Neural crest cell (in vitro differentiated cells): ENCODE data around the gene DPH2. TPM values are rescaled to one million over a fixed set of nuclear protein-coding genes. Genes with fewer than 3 reads are reported as not detected.
A peak's percentile ranks its signal among the peaks of the same experiment; 100 is the strongest.

ENCODE experiments used
- DNase-seq: peaks from one replicate; pipeline ENCODE4 v3.0.0; 2021; ENCODE audit warnings: low read depth, mixed read lengths, low spot score
- H3K27ac Mint-ChIP-seq: one replicate; pipeline ENCODE4 v1.8.0; 2021; ENCODE audit warnings: mild to moderate bottlenecking, mixed read lengths; ENCODE audit not compliant: unreplicated experiment
- H3K27me3 Mint-ChIP-seq: 2 replicates; pipeline ENCODE4 v1.8.0; 2021; ENCODE audit warnings: low read depth, mild to moderate bottlenecking, mixed read lengths
- H3K36me3 Mint-ChIP-seq: 2 replicates; pipeline ENCODE4 v1.8.0; 2021; ENCODE audit warnings: low read depth, mild to moderate bottlenecking, mixed read lengths
- H3K4me1 Mint-ChIP-seq: 2 replicates; pipeline ENCODE4 v1.8.0; 2021; ENCODE audit warnings: mixed read lengths
- H3K4me3 Mint-ChIP-seq: one replicate; pipeline ENCODE4 v1.8.0; 2021; ENCODE audit warnings: mild to moderate bottlenecking, mixed read lengths
- H3K9me3 Mint-ChIP-seq: 2 replicates; pipeline ENCODE4 v1.8.0; 2021; ENCODE audit warnings: mixed read lengths
- total RNA-seq: library from RNA; stranded (reverse); gene quantifications from 2 replicates; pipeline ENCODE4 v1.2.1, GENCODE V29; 2021
- TF ChIP-seq, protein P1 (sequence below): fragments of 200-600 bp; sonication (generic); conservative IDR thresholded peaks from 2 replicates; pipeline ENCODE4 v1.5.0; 2021; ENCODE audit warnings: antibody characterized with exemption, mild to moderate bottlenecking

DPH2 gene
- total RNA-seq, 1 donor from 2014 or later: 34.4 TPM

DNA sequence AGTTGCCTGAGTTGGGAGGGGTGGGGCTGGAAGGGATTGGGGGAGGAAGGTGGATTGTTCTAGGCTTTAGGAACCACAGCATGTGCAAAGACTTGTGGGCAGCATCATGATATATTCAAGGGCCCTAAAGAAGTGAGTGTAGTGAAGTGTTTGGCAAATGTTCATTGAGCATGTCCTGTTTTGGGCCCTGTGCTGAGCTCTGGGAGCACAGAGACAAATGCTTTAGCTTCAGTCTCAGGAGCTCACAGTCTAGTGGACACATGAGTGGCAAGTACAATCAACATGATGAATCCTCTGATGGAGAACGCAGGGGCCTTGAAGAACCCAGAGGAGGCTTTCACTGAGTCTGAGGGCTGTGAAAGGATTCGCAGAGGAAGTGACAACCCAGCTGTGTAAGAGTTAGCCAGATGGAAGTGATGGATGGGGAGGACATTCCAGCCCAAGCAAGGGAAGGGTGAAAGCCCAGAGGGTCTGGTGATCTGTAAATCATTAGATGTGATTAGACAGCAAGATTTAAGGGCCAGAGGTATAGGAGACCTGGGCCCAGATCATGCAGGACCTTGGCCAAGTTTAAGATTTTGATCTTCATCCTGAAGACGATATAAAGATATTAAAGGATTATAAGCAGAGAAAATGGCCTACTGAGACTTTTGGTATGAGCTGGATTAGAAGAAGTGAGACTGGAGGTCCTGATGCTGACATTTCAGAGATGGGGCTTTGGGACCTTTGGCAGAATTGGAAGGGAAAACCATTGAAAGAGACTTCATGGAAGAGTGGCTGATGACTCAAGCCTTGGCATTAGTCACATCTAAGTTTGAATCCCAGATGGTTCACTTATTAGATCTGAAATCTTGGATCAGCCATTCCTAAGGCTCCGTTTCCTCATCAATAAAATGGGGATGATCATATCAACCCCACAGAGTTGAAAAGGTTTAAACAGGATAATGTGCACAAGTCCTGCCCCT lies 18.5 kb upstream of the DPH2 start:
- Mint-ChIP-seq H3K9me3 (no peaks in the 10 kb centered on the region), H3K4me1 (peaks cover 24% of the 10 kb centered on the region), H3K4me3 (peak overlapping the region; percentile 57), H3K27me3 (no peaks in the 10 kb centered on the region), H3K36me3 (peaks cover 4% of the 10 kb centered on the region), H3K27ac (no peak overlapping the region)
- DNase-seq: no peak
- TF ChIP-seq, protein P1, sequence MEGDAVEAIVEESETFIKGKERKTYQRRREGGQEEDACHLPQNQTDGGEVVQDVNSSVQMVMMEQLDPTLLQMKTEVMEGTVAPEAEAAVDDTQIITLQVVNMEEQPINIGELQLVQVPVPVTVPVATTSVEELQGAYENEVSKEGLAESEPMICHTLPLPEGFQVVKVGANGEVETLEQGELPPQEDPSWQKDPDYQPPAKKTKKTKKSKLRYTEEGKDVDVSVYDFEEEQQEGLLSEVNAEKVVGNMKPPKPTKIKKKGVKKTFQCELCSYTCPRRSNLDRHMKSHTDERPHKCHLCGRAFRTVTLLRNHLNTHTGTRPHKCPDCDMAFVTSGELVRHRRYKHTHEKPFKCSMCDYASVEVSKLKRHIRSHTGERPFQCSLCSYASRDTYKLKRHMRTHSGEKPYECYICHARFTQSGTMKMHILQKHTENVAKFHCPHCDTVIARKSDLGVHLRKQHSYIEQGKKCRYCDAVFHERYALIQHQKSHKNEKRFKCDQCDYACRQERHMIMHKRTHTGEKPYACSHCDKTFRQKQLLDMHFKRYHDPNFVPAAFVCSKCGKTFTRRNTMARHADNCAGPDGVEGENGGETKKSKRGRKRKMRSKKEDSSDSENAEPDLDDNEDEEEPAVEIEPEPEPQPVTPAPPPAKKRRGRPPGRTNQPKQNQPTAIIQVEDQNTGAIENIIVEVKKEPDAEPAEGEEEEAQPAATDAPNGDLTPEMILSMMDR: no peak

DNA sequence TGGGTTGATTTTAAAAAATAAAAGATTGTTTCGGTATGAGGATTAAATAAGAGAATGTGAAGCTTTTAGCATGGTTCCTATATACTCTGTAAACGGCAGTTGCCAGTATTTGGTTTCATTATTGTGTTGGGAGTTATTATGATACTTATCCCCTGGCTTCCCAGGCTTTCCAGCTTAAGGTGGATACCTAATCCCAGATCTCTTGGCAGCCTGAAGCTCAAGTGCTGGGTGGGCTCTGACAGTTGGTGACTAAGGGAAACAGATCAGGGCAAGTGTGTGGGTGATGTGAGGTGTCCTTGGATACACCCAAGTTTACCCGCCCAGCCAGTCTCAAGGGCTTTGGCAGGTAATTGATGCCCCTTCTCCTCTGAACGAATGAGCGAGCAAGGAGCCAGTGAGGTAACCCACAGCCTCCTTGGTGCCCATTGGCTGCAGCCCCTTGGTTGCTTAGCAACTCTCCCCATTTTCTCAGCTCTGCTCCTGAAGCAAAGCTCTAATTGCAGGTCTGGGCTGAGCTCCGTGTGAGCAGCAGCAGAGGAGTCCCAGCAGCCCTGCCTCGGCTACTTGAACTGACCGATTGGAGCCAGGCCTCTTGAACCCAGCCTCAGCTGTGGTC lies 17.0 kb upstream of the DPH2 start:
- Mint-ChIP-seq H3K9me3 (no peaks in the 10 kb centered on the region), H3K4me3 (no peak overlapping the region), H3K4me1 (peaks cover 19% of the 10 kb centered on the region), H3K36me3 (peaks cover 4% of the 10 kb centered on the region), H3K27ac (no peak overlapping the region), H3K27me3 (no peaks in the 10 kb centered on the region)
- no peak for DNase-seq
- TF ChIP-seq, protein P1: no peak

DNA sequence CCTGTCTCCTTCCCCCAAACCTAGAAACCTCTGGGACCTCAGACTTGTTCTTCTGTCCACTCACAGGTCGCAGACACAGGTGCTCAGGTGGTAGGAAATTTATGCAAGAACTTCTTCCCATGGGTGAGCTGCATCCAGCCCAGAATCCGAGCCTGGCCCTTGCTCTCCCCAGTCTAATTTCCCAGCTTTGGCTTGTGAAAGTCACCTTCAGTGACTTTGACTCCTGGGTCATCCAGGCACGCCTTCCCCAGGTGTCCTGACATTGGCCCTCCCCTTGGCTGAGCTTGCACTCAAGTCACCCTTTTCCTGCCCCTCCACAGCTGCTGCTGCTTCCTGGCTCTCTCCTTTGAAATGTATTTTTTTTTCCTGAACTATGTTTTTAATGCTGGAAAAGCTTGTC lies 16.4 kb upstream of the DPH2 start:
- Mint-ChIP-seq H3K27me3 (no peaks in the 10 kb centered on the region), H3K9me3 (no peaks in the 10 kb centered on the region), H3K4me1 (peaks cover 14% of the 10 kb centered on the region), H3K27ac (no peak overlapping the region), H3K36me3 (peaks cover 6% of the 10 kb centered on the region), H3K4me3 (no peak overlapping the region)
- no peak for DNase-seq
- TF ChIP-seq, protein P1: no peak

DNA sequence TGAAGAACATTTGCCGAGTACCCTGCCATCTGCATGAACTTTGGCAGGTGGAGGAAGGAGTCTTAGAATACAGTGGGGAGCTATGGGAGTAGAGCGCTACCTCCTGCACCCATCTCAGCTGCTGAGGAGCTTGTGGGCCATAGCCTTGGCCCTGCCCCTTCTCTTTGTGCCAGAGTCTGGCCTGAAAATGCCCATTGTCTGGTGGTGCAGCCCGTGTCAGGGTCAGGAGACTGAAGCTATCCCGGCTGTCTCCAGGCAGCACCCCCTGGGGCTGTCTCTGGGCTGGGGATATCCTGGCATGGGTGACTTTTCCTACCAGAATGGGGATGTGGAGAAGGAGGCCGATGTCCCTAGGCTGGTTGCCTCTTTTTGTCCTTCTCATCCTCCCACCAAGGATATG lies 15.8 kb upstream of the DPH2 start:
- Mint-ChIP-seq H3K36me3 (peaks cover 7% of the 10 kb centered on the region), H3K27ac (no peak overlapping the region), H3K9me3 (no peaks in the 10 kb centered on the region), H3K4me3 (no peak overlapping the region), H3K4me1 (peaks cover 10% of the 10 kb centered on the region), H3K27me3 (no peaks in the 10 kb centered on the region)
- no peak for DNase-seq
- TF ChIP-seq, protein P1: no peak

DNA sequence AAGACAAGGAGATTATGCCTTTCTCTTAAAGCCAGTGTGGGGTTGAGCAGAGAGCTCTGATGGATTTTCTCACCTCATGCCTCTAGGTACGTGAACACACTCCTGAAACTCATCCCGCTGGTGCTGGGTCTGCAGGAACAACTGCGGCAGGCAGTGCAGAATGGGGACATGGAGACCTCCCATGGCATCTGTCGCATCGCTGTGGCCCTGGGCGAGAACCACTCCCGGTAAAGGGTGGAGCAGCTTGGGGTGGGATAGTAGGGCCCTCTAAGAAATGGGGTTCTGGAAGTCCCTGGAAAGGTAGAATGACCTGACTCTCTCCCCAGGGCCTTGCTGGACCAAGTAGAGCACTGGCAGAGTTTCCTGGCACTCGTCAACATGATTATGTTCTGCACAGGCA lies 13.6 kb upstream of the DPH2 start:
- DNase-seq: no peak
- Mint-ChIP-seq H3K9me3 (no peaks in the 10 kb centered on the region), H3K4me1 (peaks cover under 1% of the 10 kb centered on the region), H3K27ac (no peak overlapping the region), H3K4me3 (no peak overlapping the region), H3K36me3 (peaks cover 5% of the 10 kb centered on the region), H3K27me3 (no peaks in the 10 kb centered on the region)
- TF ChIP-seq, protein P1: no peak
